Measurements from ENCODE around the gene CYB561A3. TPM values are rescaled to one million over a fixed set of nuclear protein-coding genes. Genes with fewer than 3 reads are reported as not detected.

Gene CYB561A3
- total and polyA plus RNA-seq, 2 of the 13 experiments (the other 11 are each of a cell fraction or from before 2014, with no cell fraction given) = 11.4 to 14.9 TPM

- TF ChIP-seq SRSF1 (optimal IDR thresholded peaks at IDR 0.05; ENCODE audit: low read depth, low read length) = peak; percentile 89
- TF ChIP-seq NR1H2 (CRISPR knock-in tag; IDR thresholded peaks at IDR 0.05; ENCODE audit: borderline replicate concordance, low read depth) = no peak
- TF ChIP-seq, protein P1, sequence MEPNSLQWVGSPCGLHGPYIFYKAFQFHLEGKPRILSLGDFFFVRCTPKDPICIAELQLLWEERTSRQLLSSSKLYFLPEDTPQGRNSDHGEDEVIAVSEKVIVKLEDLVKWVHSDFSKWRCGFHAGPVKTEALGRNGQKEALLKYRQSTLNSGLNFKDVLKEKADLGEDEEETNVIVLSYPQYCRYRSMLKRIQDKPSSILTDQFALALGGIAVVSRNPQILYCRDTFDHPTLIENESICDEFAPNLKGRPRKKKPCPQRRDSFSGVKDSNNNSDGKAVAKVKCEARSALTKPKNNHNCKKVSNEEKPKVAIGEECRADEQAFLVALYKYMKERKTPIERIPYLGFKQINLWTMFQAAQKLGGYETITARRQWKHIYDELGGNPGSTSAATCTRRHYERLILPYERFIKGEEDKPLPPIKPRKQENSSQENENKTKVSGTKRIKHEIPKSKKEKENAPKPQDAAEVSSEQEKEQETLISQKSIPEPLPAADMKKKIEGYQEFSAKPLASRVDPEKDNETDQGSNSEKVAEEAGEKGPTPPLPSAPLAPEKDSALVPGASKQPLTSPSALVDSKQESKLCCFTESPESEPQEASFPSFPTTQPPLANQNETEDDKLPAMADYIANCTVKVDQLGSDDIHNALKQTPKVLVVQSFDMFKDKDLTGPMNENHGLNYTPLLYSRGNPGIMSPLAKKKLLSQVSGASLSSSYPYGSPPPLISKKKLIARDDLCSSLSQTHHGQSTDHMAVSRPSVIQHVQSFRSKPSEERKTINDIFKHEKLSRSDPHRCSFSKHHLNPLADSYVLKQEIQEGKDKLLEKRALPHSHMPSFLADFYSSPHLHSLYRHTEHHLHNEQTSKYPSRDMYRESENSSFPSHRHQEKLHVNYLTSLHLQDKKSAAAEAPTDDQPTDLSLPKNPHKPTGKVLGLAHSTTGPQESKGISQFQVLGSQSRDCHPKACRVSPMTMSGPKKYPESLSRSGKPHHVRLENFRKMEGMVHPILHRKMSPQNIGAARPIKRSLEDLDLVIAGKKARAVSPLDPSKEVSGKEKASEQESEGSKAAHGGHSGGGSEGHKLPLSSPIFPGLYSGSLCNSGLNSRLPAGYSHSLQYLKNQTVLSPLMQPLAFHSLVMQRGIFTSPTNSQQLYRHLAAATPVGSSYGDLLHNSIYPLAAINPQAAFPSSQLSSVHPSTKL (CRISPR knock-in tag; IDR thresholded peaks at IDR 0.05) = peak; percentile 23; the same call in 1 of the 2 replicates
- TF ChIP-seq ZBTB8A (CRISPR knock-in tag; IDR thresholded peaks at IDR 0.05; ENCODE audit: borderline replicate concordance, low read depth) = no peak
- TF ChIP-seq, protein P2, sequence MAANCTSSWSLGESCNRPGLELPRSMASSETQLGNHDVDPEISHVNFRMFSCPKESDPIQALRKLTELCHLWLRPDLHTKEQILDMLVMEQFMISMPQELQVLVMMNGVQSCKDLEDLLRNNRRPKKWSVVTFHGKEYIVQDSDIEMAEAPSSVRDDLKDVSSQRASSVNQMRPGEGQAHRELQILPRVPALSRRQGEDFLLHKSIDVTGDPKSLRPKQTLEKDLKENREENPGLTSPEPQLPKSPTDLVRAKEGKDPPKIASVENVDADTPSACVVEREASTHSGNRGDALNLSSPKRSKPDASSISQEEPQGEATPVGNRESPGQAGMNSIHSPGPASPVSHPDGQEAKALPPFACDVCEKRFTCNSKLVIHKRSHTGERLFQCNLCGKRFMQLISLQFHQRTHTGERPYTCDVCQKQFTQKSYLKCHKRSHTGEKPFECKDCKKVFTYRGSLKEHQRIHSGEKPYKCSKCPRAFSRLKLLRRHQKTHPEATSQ (CRISPR knock-in tag; IDR thresholded peaks at IDR 0.05; ENCODE audit: borderline replicate concordance) = 0 out of 2 replicates have a peak, but pooled peaks have one; percentile 60
- TF ChIP-seq NFIC (IDR thresholded peaks at IDR 0.05; ENCODE audit: low read length) = no peak
- peak; percentile 79 for TF ChIP-seq ASH2L (IDR thresholded peaks at IDR 0.05; ENCODE audit: insufficient read length, low read depth, low read length)
- TF ChIP-seq ZNF589 (CRISPR knock-in tag; conservative IDR thresholded peaks at IDR 0.05) = 0 out of 2 replicates have a peak, but pooled peaks have one; percentile 57
- TF ChIP-seq, protein P3, sequence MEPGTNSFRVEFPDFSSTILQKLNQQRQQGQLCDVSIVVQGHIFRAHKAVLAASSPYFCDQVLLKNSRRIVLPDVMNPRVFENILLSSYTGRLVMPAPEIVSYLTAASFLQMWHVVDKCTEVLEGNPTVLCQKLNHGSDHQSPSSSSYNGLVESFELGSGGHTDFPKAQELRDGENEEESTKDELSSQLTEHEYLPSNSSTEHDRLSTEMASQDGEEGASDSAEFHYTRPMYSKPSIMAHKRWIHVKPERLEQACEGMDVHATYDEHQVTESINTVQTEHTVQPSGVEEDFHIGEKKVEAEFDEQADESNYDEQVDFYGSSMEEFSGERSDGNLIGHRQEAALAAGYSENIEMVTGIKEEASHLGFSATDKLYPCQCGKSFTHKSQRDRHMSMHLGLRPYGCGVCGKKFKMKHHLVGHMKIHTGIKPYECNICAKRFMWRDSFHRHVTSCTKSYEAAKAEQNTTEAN (CRISPR knock-in tag; conservative IDR thresholded peaks at IDR 0.05) = 0 out of 2 replicates have a peak, but pooled peaks have one; percentile 45
- TF ChIP-seq, protein P4, sequence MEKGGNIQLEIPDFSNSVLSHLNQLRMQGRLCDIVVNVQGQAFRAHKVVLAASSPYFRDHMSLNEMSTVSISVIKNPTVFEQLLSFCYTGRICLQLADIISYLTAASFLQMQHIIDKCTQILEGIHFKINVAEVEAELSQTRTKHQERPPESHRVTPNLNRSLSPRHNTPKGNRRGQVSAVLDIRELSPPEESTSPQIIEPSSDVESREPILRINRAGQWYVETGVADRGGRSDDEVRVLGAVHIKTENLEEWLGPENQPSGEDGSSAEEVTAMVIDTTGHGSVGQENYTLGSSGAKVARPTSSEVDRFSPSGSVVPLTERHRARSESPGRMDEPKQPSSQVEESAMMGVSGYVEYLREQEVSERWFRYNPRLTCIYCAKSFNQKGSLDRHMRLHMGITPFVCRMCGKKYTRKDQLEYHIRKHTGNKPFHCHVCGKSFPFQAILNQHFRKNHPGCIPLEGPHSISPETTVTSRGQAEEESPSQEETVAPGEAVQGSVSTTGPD (CRISPR knock-in tag; IDR thresholded peaks at IDR 0.05) = no peak
- no peak for TF ChIP-seq MLLT10 (CRISPR knock-in tag; IDR thresholded peaks at IDR 0.05)
- no peak for TF ChIP-seq ZNF552 (CRISPR knock-in tag; IDR thresholded peaks at IDR 0.05; ENCODE audit: borderline replicate concordance)
- TF ChIP-seq TFDP1 (CRISPR knock-in tag; IDR thresholded peaks at IDR 0.05; ENCODE audit: borderline replicate concordance) = peak; percentile 83; the same call in 1 of the 2 replicates
- TF ChIP-seq, protein P5, sequence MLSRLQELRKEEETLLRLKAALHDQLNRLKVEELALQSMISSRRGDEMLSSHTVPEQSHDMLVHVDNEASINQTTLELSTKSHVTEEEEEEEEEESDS (CRISPR knock-in tag; IDR thresholded peaks at IDR 0.05; ENCODE audit: borderline replicate concordance) = peak; percentile 84; the same call in 1 of the 2 replicates
- no peak for TF ChIP-seq ZFYVE20 (CRISPR knock-in tag; IDR thresholded peaks at IDR 0.05; ENCODE audit: borderline replicate concordance, low read depth)
- peak; percentile 51; the same call in 1 of the 2 replicates for TF ChIP-seq ZNF33B (CRISPR knock-in tag; IDR thresholded peaks at IDR 0.05)
- TF ChIP-seq ZMAT3 (CRISPR knock-in tag; conservative IDR thresholded peaks at IDR 0.05) = peak; percentile 82
- no peak; the same call in 1 of the 2 replicates for TF ChIP-seq STAT5B (CRISPR knock-in tag; IDR thresholded peaks at IDR 0.05)
Observed at GRCh38 chr11:61361741-61362541, at the start of gene CYB561A3, which contains the start of gene TMEM138 (continued).

All from HepG2 (cell line).